Gastroesophageal sphincter (tissue), 4 donors: Measurements from ENCODE around the gene OBSCN. TPM values are rescaled to one million over a fixed set of nuclear protein-coding genes. Genes with fewer than 3 reads are reported as not detected.

ENCODE experiments used
- ATAC-seq: fragments of 150-250 bp; one replicate; pipeline ENCODE4 v1.9.1; 2016; ENCODE audit warnings: mild to moderate bottlenecking, moderate library complexity
- H3K27ac ChIP-seq, 4 donors: fragments of 200-600 bp; sonication (generic) in 3 of 4; 1 replicate in 3 of 4; 2 replicates in 1 of 4; pipeline ENCODE4 v1.5.1; 2016 to 2019
- H3K27me3 ChIP-seq: fragments of 200-600 bp; sonication (generic); one replicate; pipeline ENCODE4 v1.5.1; 2019
- H3K36me3 ChIP-seq, 2 donors: fragments of 200-600 bp; sonication (generic); one replicate each; pipeline ENCODE4 v1.5.1; 2019; ENCODE audit warnings: control low read depth in 1 of 2
- H3K4me1 ChIP-seq, 3 donors: fragments of 200-600 bp; sonication (generic); 1 replicate in 2 of 3; 2 replicates in 1 of 3; pipeline ENCODE4 v1.5.1; 2016 to 2019; ENCODE audit warnings: control low read depth in 2 of 3
- H3K4me3 ChIP-seq, 2 donors: fragments of 200-600 bp; sonication (generic); one replicate each; pipeline ENCODE4 v1.5.1; 2019; ENCODE audit warnings: mild to moderate bottlenecking in 1 of 2, moderate library complexity in 1 of 2
- H3K9me3 ChIP-seq, 3 donors: fragments of 200-600 bp; sonication (generic); one replicate each; pipeline ENCODE4 v1.5.1; 2017 to 2019; ENCODE audit warnings: control low read depth in 2 of 3
- CTCF ChIP-seq, 4 experiments: fragments of 200-600 bp in 2 of 4; fragments of 450-650 bp in 2 of 4; sonication (generic) in 1 of 4; IDR thresholded peaks; one replicate each; pipeline ENCODE4 v1.5.1; 2017 to 2019; ENCODE audit warnings: antibody characterized with exemption in 4 of 4, mild to moderate bottlenecking in 2 of 4, moderate library complexity in 2 of 4
- EP300 ChIP-seq: sonication (generic); formaldehyde crosslinking; IDR thresholded peaks from one replicate; pipeline ENCODE4 v1.6.1; 2017; ENCODE audit warnings: antibody characterized with exemption, mild to moderate bottlenecking
- POLR2A ChIP-seq, 2 donors: fragments of 450-650 bp; IDR thresholded peaks; one replicate each; pipeline ENCODE4 v1.6.1; 2017; ENCODE audit warnings: antibody characterized with exemption in 2 of 2, mild to moderate bottlenecking in 2 of 2, moderate library complexity in 1 of 2
- POLR2AphosphoS5 ChIP-seq: sonication (generic); formaldehyde crosslinking; IDR thresholded peaks from one replicate; pipeline ENCODE4 v1.6.1; 2017; ENCODE audit warnings: antibody characterized with exemption
- WGBS, 2 donors: methylation state at CpG; one replicate each; pipeline ENCODE4 v1.1.5; 2018; ENCODE audit warnings: low coverage in 1 of 2; 5-methylcytosine and 5-hydroxymethylcytosine counted together
- total RNA-seq, 4 donors: library from RNA; depleted of rRNA; stranded (reverse); fragments of >200 nt; gene quantifications; one replicate each; pipeline ENCODE4 v1.1.0, GENCODE V29; 2016

Gene OBSCN
- total RNA-seq, 4 donors from 2014 or later, result 11.1 to 28.4 (median 20.9) TPM

GRCh38 chr1:228363686-228364067 lies 155.8 kb downstream of the OBSCN start:
- Histone ChIP-seq H3K9me3 (no peaks in the 10 kb centered on the region), H3K27ac (no peak overlapping the region), H3K27me3 (peaks cover 82% of the 10 kb centered on the region), H3K4me3 (no peak overlapping the region), H3K36me3 (no peaks in the 10 kb centered on the region), H3K4me1 (no peaks in the 10 kb centered on the region)
- 92 to 94% methylated on average over 3 to 4 of the region's 9 CpGs for WGBS, 2 donors
- no peak for ATAC-seq
- TF ChIP-seq POLR2AphosphoS5 (no peak), EP300 (no peak), POLR2A (IDR thresholded peaks at IDR 0.05) (no peak), CTCF (IDR thresholded peaks at IDR 0.05) (no peak)

- no peak for TF ChIP-seq CTCF (IDR thresholded peaks at IDR 0.05)
- TF ChIP-seq EP300, result no peak
- no peak for TF ChIP-seq POLR2A (IDR thresholded peaks at IDR 0.05)
- no peak for TF ChIP-seq POLR2AphosphoS5
These were observed 156.3 kb downstream of the OBSCN start for GRCh38 chr1:228364068-228364705.

DNA sequence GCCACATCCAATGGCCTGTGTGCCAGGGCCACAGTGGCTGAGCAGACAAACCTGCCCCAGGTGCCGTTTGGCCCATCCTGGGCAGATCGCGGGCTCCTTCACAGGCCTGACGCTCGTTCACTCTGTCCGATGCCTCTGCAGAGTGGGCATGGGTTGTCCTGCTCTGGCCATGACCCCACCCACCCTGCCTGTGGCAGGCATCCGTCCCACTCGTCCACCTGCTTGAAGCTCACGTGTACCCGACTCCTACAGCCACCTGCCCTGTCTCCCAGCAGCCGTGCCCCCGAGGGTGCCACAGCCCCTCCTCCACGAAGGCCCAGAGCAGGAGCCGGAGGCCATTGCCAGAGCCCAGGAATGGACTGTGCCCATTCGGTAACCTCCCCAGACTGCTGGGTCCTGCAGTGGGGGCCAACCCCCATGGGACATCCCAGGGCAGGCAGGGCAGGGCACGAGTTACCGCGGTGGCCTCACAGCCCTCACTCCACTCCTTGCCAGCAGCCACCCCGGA lies 156.9 kb downstream of the OBSCN start:
- no peaks in the 10 kb centered on the region for H3K36me3 ChIP-seq
- H3K27me3 ChIP-seq, result peaks cover 93% of the 10 kb centered on the region
- TF ChIP-seq POLR2A (IDR thresholded peaks at IDR 0.05) (no peak), POLR2AphosphoS5 (no peak), CTCF (IDR thresholded peaks at IDR 0.05) (no peak), EP300 (no peak)
- no peak for ATAC-seq
- H3K9me3 ChIP-seq, result no peaks in the 10 kb centered on the region
- H3K4me3 ChIP-seq, result no peak overlapping the region
- 82% methylated on average over 8 of the region's 19 CpGs; no CpG with 5 or more reads in 1 of the 2 donors for WGBS, 2 donors
- no peak overlapping the region for H3K27ac ChIP-seq
- H3K4me1 ChIP-seq, result no peaks in the 10 kb centered on the region

More at GRCh38 chr1:228364068-228364705, 156.3 kb downstream of the OBSCN start:
- WGBS, 2 donors, result 61% methylated on average over 6 of the region's 12 CpGs; no CpG with 5 or more reads in 1 of the 2 donors
- Histone ChIP-seq H3K27ac (no peak overlapping the region), H3K9me3 (no peaks in the 10 kb centered on the region), H3K27me3 (peaks cover 87% of the 10 kb centered on the region), H3K4me1 (no peaks in the 10 kb centered on the region), H3K4me3 (no peak overlapping the region), H3K36me3 (no peaks in the 10 kb centered on the region)
- no peak for ATAC-seq

DNA sequence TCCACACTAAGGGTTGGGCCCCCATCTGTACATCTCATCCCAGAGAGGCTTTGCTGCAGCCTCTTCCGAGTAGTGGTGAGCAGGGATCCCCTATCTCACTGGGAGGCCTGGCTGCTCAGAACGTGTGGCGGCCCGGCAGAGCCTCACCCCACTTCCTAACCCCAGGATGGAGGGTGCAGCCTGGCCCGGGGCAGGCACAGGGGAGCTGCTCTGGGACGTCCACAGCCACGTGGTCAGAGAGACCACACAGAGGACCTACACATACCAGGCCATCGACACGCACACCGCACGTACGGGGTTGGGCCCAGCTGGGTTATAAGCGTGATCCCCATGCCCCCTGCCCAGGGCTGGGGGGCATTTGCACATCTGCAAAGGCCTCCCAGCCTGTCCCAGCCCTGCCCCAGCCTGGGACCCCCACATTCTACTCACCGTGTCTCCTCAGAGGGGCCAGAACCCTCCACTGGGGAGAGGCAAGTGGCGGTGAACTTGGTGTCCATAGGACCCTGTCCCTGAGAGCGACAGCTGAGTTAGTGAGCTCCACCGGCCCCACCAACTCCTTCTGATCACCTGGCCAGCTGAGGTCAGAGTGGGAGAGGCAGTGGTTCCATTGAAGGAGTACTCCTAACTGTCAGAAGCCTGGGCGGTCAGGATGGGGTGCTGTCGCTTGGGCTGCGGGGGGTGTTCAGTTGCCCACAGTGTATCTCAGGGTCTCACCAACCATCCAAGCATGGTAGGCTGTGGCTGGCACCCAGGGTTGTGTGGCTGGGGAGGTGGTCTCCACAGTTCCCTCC lies 157.6 kb downstream of the OBSCN start:
- Histone ChIP-seq H3K27ac (no peak overlapping the region), H3K27me3 (peaks cover 97% of the 10 kb centered on the region), H3K4me1 (no peaks in the 10 kb centered on the region), H3K4me3 (no peak overlapping the region), H3K9me3 (no peaks in the 10 kb centered on the region), H3K36me3 (no peaks in the 10 kb centered on the region)
- no CpG with 5 or more reads among the region's 20 CpGs for WGBS, 2 donors
- TF ChIP-seq POLR2AphosphoS5 (no peak), EP300 (no peak), POLR2A (IDR thresholded peaks at IDR 0.05) (no peak), CTCF (IDR thresholded peaks at IDR 0.05) (no peak)
- no peak for ATAC-seq
